LNCaP clone FGC (cell line): ENCODE results near the gene NFX1.

ENCODE experiments used
- DNase-seq: peaks from one replicate; pipeline ENCODE4 v3.0.0-alpha.2; 2011; ENCODE audit warnings: low read depth
- H3K4me3 ChIP-seq: 2 replicates; pipeline ENCODE4 v1.5.1; 2011; ENCODE audit warnings: mild to moderate bottlenecking, low read depth, low read length, control low read depth
- CTCF ChIP-seq: IDR thresholded peaks from 2 replicates; pipeline ENCODE4 v1.5.1; 2012; ENCODE audit warnings: mild to moderate bottlenecking; ENCODE audit not compliant: control insufficient read depth, insufficient read depth; ENCODE audit errors: extremely low read depth

NFX1 gene

GRCh38 chr9:33248606-33249005 is 41.7 kb upstream of the NFX1 start:
- no peak overlapping the region for H3K4me3 ChIP-seq
- TF ChIP-seq CTCF: no peak
- no peak for DNase-seq

GRCh38 chr9:33249087-33249658 is 41.1 kb upstream of the NFX1 start:
- no peak overlapping the region for H3K4me3 ChIP-seq
- DNase-seq: no peak
- TF ChIP-seq CTCF: no peak

DNA sequence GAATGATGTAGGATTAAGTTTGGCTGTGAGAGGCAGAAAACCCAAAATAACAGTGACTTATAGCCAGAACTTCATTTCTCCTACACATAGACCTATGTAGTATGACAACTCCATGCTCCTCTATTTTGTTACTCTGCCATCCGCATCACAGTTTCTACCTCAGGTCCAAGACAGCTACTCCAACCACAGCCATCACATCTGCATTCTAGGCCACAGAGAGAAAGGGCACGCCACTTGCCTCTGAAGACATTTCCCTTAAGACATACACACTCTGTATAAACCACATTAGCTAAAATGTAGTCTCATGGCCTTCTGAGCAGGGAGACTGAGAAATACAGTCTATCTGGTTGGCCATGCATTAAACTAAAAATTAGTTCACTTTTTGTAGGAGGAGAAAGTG is 40.3 kb upstream of the NFX1 start:
- no peak for TF ChIP-seq CTCF
- DNase-seq: no peak
- no peak overlapping the region for H3K4me3 ChIP-seq

GRCh38 chr9:33250458-33250995 is 39.8 kb upstream of the NFX1 start:
- no peak for DNase-seq
- no peak for TF ChIP-seq CTCF
- no peak overlapping the region for H3K4me3 ChIP-seq

DNA sequence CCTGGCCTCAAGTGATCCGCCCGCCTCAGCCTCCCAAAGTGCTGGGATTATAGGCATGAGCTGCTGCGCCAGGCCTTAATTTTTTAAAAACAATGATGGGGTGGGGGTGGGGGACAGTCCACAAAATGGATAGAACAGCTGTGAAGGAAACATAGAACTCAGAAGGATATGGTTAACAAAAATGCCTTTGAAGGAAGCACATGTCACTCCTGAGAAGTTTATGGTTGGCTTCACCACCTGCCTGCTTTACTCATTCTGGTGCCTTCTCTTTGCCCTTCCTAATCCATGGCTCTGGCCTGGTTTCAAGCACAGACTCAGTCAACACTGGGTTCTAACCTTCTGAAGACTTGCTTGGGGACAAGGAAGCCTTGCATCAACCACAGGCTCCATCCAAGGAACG is 36.1 kb upstream of the NFX1 start:
- no peak for DNase-seq
- no peak overlapping the region for H3K4me3 ChIP-seq
- TF ChIP-seq CTCF: no peak

- H3K4me3 ChIP-seq: no peak overlapping the region
- no peak for TF ChIP-seq CTCF
- DNase-seq: no peak
Measured at GRCh38 chr9:33255014-33255413, 35.3 kb upstream of the NFX1 start.

- H3K4me3 ChIP-seq: no peak overlapping the region
- no peak for TF ChIP-seq CTCF
- no peak for DNase-seq
Measured at GRCh38 chr9:33255471-33255870, 34.8 kb upstream of the NFX1 start.
